Epithelial cell of esophagus (primary cell): ENCODE data around the gene DMRT1.

Experiments used
- DNase-seq: peaks from one replicate; pipeline ENCODE4 v3.0.0; 2010; ENCODE audit warnings: low read depth
- H3K4me3 ChIP-seq: 2 replicates; pipeline ENCODE4 v1.5.1; 2011; ENCODE audit warnings: mild to moderate bottlenecking, low read length, control low read depth
- TF ChIP-seq, protein P1 (sequence below): IDR thresholded peaks from 2 replicates; pipeline ENCODE4 v1.5.1; 2011; ENCODE audit warnings: low read depth, mild to moderate bottlenecking, low read length, control low read depth, inconsistent platforms; ENCODE audit not compliant: insufficient read depth; ENCODE audit errors: missing control alignments

The DMRT1 gene

DNA sequence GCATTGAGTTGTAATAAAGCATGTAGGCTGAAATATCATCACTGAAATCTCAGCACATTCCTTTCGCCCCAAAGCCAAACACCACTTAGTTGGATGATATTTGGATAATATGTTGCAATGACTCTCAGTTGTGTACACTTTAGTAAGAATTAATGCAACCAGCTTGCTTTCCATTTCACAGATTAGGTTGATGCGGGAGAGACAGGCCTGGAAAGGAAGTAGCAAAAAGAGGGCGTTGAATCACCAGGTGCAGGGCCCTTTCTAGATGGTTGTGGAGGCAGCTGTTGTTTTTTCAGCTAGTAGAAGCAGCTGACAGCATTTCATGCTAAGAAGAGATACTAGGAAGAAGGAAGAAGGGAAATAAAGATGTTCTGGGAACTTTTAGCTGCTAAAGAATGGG, 165.8 kb downstream of the DMRT1 start:
- TF ChIP-seq, protein P1, sequence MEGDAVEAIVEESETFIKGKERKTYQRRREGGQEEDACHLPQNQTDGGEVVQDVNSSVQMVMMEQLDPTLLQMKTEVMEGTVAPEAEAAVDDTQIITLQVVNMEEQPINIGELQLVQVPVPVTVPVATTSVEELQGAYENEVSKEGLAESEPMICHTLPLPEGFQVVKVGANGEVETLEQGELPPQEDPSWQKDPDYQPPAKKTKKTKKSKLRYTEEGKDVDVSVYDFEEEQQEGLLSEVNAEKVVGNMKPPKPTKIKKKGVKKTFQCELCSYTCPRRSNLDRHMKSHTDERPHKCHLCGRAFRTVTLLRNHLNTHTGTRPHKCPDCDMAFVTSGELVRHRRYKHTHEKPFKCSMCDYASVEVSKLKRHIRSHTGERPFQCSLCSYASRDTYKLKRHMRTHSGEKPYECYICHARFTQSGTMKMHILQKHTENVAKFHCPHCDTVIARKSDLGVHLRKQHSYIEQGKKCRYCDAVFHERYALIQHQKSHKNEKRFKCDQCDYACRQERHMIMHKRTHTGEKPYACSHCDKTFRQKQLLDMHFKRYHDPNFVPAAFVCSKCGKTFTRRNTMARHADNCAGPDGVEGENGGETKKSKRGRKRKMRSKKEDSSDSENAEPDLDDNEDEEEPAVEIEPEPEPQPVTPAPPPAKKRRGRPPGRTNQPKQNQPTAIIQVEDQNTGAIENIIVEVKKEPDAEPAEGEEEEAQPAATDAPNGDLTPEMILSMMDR: no peak
- H3K4me3 ChIP-seq: no peak overlapping the region
- no peak for DNase-seq

DNA sequence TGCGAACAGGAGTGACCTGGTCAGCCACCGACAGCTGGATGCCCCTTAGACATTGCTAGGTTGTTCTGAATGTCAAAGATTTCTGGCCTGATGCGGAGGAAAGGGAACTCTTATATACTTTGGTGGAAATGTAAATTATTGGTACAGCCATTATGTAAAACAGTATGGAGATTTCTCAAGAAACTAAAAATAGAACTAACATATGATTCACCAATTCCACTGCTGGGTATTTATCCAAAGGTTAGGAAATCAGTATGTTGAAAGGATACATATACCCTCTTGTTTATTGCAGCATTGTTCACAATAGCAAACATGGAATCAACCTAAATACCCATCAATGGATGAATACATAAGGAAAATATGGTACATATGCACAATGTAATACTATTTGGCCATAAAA, 166.7 kb downstream of the DMRT1 start:
- no peak overlapping the region for H3K4me3 ChIP-seq
- TF ChIP-seq, protein P1: no peak
- peak; percentile 67 for DNase-seq

DNA sequence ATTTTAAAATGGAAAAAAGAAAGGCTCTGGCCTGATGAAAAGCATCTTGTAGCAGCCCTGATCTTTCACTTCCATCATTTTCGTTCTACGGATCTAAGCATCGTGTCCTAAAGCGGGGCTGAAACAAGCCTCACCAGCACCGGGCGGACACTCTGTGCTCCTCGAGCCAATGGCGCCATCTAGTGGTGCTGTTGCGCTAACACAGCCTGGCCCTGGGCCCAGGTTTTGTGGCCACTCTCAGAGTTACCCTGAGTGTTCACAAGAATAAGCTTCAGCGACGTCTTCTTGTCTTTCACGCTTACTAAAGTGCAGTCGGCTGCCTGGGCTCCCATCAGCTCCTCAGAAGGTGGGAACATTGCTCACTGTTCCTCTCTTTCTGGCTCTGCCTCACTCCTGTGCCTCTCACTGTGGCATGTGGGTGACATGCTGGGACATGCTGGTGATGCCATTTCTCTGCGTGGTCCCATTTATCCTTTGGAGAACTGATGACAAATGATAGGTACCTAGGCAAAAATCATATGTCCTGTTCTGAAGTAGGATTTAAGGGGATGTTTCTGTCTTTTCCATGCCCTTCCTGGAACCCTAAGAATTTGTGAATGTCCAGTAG, 167.7 kb downstream of the DMRT1 start:
- H3K4me3 ChIP-seq: no peak overlapping the region
- DNase-seq: peak; percentile 76
- TF ChIP-seq, protein P1: peak; percentile 98

DNA sequence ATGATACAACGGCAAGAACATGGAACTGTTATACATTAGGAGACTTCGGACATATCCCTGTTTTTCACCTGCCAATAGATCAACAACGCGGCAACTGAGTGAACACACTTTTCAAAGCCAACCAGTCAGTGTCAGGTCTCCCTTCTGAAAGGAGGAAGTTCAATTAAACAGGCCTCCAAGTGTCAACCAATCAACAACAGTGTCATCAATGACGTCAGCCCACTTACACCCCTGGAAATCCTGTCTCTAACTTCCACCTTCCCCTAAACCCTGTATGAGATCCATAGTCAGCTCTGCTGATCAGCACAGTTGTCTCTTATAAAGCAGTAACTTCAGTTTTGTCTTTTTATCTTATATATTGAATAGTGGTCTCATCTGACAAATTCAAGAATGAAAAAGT, 171.5 kb downstream of the DMRT1 start:
- no peak for DNase-seq
- TF ChIP-seq, protein P1: no peak
- H3K4me3 ChIP-seq: no peak overlapping the region

DNA sequence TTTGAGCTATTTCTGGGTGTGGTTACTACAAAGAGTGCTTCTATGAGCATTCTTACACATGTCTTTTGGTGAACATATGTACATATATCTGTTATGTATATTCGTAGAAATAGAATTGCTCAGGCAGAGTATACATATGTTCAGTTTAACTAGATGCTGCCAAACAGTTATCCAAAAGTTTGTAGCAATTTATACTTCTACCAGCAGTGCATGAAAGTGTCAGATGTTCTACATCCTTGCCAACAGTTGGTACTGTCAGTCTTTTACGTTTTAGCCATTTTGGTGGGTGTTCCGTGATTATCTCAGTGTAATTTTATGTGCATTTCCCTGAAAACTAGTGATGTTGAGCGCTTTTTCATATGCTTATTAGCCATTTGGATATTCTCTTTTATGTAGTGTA, 172.7 kb downstream of the DMRT1 start:
- DNase-seq: no peak
- TF ChIP-seq, protein P1: no peak
- H3K4me3 ChIP-seq: no peak overlapping the region

DNA sequence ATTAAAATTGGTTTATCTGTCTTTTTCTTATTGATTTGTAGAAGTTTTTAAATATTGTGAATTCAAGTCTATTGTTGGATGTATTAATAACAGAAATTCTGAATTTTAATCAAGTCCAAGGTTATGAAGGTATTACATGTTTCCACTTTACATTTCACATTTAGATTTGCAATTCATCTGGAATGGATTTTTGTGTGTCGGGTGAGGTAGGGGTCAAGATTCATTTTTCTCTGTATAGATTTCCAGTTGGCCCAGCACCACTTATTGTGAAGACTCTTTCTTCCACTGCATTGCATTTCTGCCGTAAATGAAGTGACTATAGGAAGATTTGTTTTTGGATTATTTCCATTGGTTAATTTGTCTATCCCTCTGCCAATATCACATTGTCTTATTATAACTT, 173.1 kb downstream of the DMRT1 start:
- H3K4me3 ChIP-seq: no peak overlapping the region
- no peak for DNase-seq
- TF ChIP-seq, protein P1: no peak

DNA sequence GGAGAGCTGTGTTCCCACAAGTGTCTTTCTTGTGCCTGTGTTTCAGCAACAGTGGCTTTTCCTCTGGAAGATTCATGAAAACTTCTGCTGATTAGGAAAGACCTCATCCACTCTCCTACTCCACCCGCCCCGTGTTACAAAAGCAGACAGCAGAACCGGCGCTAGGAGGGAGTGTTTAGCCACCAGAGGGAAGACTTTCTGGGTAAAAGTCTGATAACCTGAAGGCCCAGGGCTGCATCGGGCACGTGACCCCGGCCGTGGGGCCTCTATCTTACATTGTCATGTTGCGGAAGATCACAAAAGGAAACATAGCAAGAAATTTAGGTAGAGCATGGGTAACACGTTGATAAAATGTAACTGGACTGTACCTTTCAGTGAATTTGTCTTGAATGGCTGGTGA, 176.6 kb downstream of the DMRT1 start:
- DNase-seq: peak; percentile 59
- TF ChIP-seq, protein P1: peak; percentile 67
- no peak overlapping the region for H3K4me3 ChIP-seq
